Activated CD8-positive, alpha-beta T cell treated with anti-CD3 and anti-CD28 coated beads for 36 hours (primary cell): ENCODE measurements around the gene ACBD6. TPM values are rescaled to one million over a fixed set of nuclear protein-coding genes. Genes with fewer than 3 reads are reported as not detected.

Source experiments
- ATAC-seq: fragments of 200-7000 bp; cut with Tn5 transposase; one replicate; pipeline ENCODE4 v1.10.0; 2021; ENCODE audit warnings: mild to moderate bottlenecking, moderate library complexity
- CTCF ChIA-PET: fragments of 350-600 bp; sonication (Branson Sonifier 250); formaldehyde crosslinking; loops from one replicate; lab custom pipeline; 2021; ENCODE audit warnings: antibody characterized with exemption; lab: Charles Lee
- POLR2A ChIA-PET: fragments of 350-600 bp; sonication (Branson Sonifier 250); formaldehyde crosslinking; loops from one replicate; lab custom pipeline; 2021; ENCODE audit warnings: antibody characterized with exemption; lab: Charles Lee
- DNase-seq: peaks from one replicate; pipeline ENCODE4 v3.0.0-alpha.2; 2020
- H3K27ac Mint-ChIP-seq: one replicate; pipeline ENCODE4 v1.8.0; 2021; ENCODE audit warnings: mild to moderate bottlenecking, mixed read lengths
- H3K27me3 Mint-ChIP-seq: one replicate; pipeline ENCODE4 v1.8.0; 2021; ENCODE audit warnings: mixed read lengths
- H3K36me3 Mint-ChIP-seq: one replicate; pipeline ENCODE4 v1.8.0; 2021; ENCODE audit warnings: low read depth, mixed read lengths
- H3K4me1 Mint-ChIP-seq: one replicate; pipeline ENCODE4 v1.8.0; 2021; ENCODE audit warnings: low read depth, mixed read lengths
- H3K4me3 Mint-ChIP-seq: one replicate; pipeline ENCODE4 v1.8.0; 2021; ENCODE audit warnings: mild to moderate bottlenecking, moderate library complexity, mixed read lengths
- H3K9me3 Mint-ChIP-seq: one replicate; pipeline ENCODE4 v1.8.0; 2021; ENCODE audit warnings: mixed read lengths
- CTCF ChIP-seq: fragments of 200-600 bp; IDR thresholded peaks from one replicate; pipeline ENCODE4 v1.8.0; 2022; ENCODE audit warnings: antibody characterized with exemption, mild to moderate bottlenecking
- intact Hi-C: fragments of 100-400 bp; cut with micrococcal nuclease; formaldehyde crosslinking; loops from one replicate; pipeline ENCODE4 v1.10.0; 2022
- total RNA-seq, 2 experiments: library from RNA; stranded (reverse); gene quantifications; one replicate each; pipeline ENCODE4 v1.2.3, GENCODE V29; 2021

Gene ACBD6
- total RNA-seq, 2 experiments from 2014 or later = 41.3 to 45.0 TPM

- Mint-ChIP-seq H3K9me3 (no peaks in the 10 kb centered on the region), H3K36me3 (no peaks in the 10 kb centered on the region), H3K4me3 (no peak overlapping the region), H3K4me1 (no peaks in the 10 kb centered on the region), H3K27ac (no peak overlapping the region), H3K27me3 (peaks cover 5% of the 10 kb centered on the region)
- CTCF ChIA-PET = interaction anchor here (0.7 to 7.7 kb wide), 37 partner anchors 12 to 651 kb away, joined by 3 to 107 read pairs (median 4); partner anchors contain the start of genes ACBD6, OVAAL and XPR1
- ATAC-seq (no peak), DNase-seq (no peak)
- TF ChIP-seq CTCF = no peak
- intact Hi-C loops = loop anchor here (5.0 to 10.0 kb wide), 2 partner anchors 119 to 347 kb away; partner anchors contain the start of gene XPR1
- POLR2A ChIA-PET = interaction anchor here (0.6 to 1.3 kb wide), 3 partner anchors 12 to 648 kb away, joined by 3 to 5 read pairs (median 3); no protein-coding TSS in a partner anchor
Observed at GRCh38 chr1:180515364-180515763, 13.0 kb upstream of the ACBD6 start.

- POLR2A ChIA-PET = interaction anchor here (1.5 kb wide), 1 partner anchor 274 kb away, joined by 3 read pairs; no protein-coding TSS in a partner anchor
Observed at GRCh38 chr1:180513531-180513930, 11.2 kb upstream of the ACBD6 start.

GRCh38 chr1:180510882-180511281, 8.5 kb upstream of the ACBD6 start:
- ATAC-seq = no peak
- no peak for TF ChIP-seq CTCF
- Mint-ChIP-seq H3K4me3 (no peak overlapping the region), H3K4me1 (peaks cover 4% of the 10 kb centered on the region), H3K27ac (no peak overlapping the region), H3K36me3 (no peaks in the 10 kb centered on the region), H3K27me3 (peaks cover 5% of the 10 kb centered on the region), H3K9me3 (no peaks in the 10 kb centered on the region)
- DNase-seq = no peak
- ChIA-PET POLR2A (interaction anchor here (1.1 kb wide), 1 partner anchor 10 kb away, joined by 3 read pairs; no protein-coding TSS in a partner anchor), CTCF (interaction anchor here (1.1 to 7.7 kb wide), 4 partner anchors 8 to 353 kb away, joined by 3 to 107 read pairs (median 40); partner anchors contain the start of gene ACBD6)
- intact Hi-C loops = loop anchor here (10.0 kb wide), 1 partner anchor 124 kb away; the partner anchor contains the start of gene XPR1

More at GRCh38 chr1:180513531-180513930, 11.2 kb upstream of the ACBD6 start:
- intact Hi-C loops = loop anchor here (10.0 kb wide), 1 partner anchor 121 kb away; the partner anchor contains the start of gene XPR1
- H3K27ac Mint-ChIP-seq = no peak overlapping the region
- CTCF ChIA-PET = interaction anchor here (0.6 to 7.7 kb wide), 4 partner anchors 10 to 350 kb away, joined by 3 to 107 read pairs (median 41); partner anchors contain the start of gene ACBD6
- TF ChIP-seq CTCF = no peak
- H3K27me3 Mint-ChIP-seq = peaks cover 5% of the 10 kb centered on the region
- no peak for ATAC-seq
- H3K4me1 Mint-ChIP-seq = no peaks in the 10 kb centered on the region
- H3K36me3 Mint-ChIP-seq = no peaks in the 10 kb centered on the region
- no peaks in the 10 kb centered on the region for H3K9me3 Mint-ChIP-seq
- no peak overlapping the region for H3K4me3 Mint-ChIP-seq
- no peak for DNase-seq

- intact Hi-C loops = no loop called here
- DNase-seq (no peak), ATAC-seq (no peak)
- peaks cover 5% of the 10 kb centered on the region for H3K27me3 Mint-ChIP-seq
- ChIA-PET POLR2A (no interaction called here), CTCF (interaction anchor here (0.8 to 1.6 kb wide), 2 partner anchors 8 to 23 kb away, joined by 3 read pairs; no protein-coding TSS in a partner anchor)
- H3K9me3 Mint-ChIP-seq = no peaks in the 10 kb centered on the region
- H3K27ac Mint-ChIP-seq = no peak overlapping the region
- TF ChIP-seq CTCF = no peak
- H3K36me3 Mint-ChIP-seq = no peaks in the 10 kb centered on the region
- H3K4me3 Mint-ChIP-seq = no peak overlapping the region
- H3K4me1 Mint-ChIP-seq = peaks cover 4% of the 10 kb centered on the region
Observed at GRCh38 chr1:180508725-180509097, 6.3 kb upstream of the ACBD6 start.
